ENCODE data around the gene MLXIPL.

DNA sequence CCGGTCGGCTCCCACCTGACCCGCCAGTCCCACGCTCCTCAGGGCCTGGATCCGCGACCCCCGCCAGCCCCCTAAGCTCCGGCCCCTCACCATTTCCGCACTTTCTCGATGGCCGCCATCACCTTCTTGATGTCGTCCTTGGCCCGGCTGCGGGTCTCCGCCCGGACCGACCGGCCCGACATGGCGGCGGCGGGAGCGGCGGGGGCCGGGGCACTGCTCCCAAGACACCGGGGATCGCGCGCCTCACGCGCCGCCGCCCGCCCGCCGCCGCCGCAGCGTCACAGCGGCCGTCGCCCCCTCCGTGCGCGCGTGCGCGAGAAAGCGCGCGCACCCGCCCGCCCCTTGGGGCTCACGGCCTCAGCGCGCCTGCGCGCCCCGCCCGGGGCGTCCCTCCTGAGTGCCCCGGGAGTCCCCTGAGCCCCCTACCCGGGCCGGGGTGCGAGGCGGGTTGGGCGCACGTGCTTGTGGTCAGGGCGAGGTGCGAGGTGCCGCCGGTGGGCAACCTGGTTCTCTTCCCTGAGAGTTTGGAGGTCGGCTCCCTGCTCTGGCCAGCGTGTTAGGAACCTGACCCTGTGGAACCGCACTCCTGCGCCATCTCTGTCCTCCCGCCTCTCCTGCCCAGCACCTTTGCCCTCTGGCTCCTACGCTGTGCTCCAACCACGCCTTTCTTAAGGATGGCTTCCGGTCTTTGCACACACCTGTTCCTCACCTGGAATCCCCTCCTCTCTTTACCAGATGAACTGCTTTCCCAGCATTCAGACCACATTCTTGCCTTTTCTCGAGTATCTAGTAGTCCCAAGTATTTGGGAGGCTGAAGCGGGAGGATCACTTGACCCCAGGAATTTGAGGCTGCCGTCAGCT is 66.7 kb downstream of the MLXIPL start, which contains the start of gene BCL7B:
- TF ChIP-seq POLR2AphosphoS5 (IDR thresholded peaks at IDR 0.05; ENCODE audit: borderline replicate concordance, low read depth, low read length) (peak; percentile 72; the same call in 1 of the 2 replicates), EZH2 (IDR thresholded peaks at IDR 0.05) (no peak), FOXP2 (optimal IDR thresholded peaks at IDR 0.05; ENCODE audit: control extremely low read depth, extremely low read length, insufficient read depth) (no peak)
